Epithelial cell of esophagus (primary cell): ENCODE data around the gene MYO15A.

Source experiments
- DNase-seq: peaks from one replicate; pipeline ENCODE4 v3.0.0; 2010; ENCODE audit warnings: low read depth
- H3K4me3 ChIP-seq: 2 replicates; pipeline ENCODE4 v1.5.1; 2011; ENCODE audit warnings: mild to moderate bottlenecking, low read length, control low read depth
- TF ChIP-seq, protein P1 (sequence below): IDR thresholded peaks from 2 replicates; pipeline ENCODE4 v1.5.1; 2011; ENCODE audit warnings: low read depth, mild to moderate bottlenecking, low read length, control low read depth, inconsistent platforms; ENCODE audit not compliant: insufficient read depth; ENCODE audit errors: missing control alignments

Gene MYO15A

DNA sequence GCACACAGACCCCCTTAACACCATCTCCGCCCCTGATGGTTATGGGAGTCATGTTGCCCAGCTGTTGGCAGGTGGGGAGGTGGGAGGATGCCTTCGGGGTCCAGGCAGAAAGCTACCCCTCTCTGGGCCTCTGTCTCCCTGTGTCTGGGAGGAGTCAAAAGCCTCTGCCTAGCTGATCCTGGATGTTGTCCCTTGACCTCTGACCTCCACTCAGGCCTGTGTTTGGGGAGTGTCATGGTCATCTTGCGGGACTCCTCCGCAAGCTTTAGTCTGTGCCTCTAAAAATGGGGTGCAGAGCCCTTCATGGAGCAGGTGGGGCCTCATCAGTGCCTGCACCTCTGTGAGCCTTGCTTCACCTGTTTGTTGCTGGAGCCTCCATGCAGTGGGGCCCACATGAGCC is 120.7 kb downstream of the MYO15A start:
- TF ChIP-seq, protein P1, sequence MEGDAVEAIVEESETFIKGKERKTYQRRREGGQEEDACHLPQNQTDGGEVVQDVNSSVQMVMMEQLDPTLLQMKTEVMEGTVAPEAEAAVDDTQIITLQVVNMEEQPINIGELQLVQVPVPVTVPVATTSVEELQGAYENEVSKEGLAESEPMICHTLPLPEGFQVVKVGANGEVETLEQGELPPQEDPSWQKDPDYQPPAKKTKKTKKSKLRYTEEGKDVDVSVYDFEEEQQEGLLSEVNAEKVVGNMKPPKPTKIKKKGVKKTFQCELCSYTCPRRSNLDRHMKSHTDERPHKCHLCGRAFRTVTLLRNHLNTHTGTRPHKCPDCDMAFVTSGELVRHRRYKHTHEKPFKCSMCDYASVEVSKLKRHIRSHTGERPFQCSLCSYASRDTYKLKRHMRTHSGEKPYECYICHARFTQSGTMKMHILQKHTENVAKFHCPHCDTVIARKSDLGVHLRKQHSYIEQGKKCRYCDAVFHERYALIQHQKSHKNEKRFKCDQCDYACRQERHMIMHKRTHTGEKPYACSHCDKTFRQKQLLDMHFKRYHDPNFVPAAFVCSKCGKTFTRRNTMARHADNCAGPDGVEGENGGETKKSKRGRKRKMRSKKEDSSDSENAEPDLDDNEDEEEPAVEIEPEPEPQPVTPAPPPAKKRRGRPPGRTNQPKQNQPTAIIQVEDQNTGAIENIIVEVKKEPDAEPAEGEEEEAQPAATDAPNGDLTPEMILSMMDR = no peak
- H3K4me3 ChIP-seq = no peak overlapping the region
- DNase-seq = no peak
